HG02623 (cell line): ENCODE results near the gene NMUR2.

ENCODE experiments used
- ATAC-seq: cut with Tn5 transposase; IDR thresholded peaks from one replicate; pipeline ENCODE4 v1.9.1; 2021; ENCODE audit warnings: moderate library complexity; ENCODE audit not compliant: unreplicated experiment

NMUR2 gene

GRCh38 chr5:152405145-152405544, at the start of gene NMUR2:
NMUR2 (minus strand) TSS chr5:152405279; CDS start chr5:152405113, 166 bp downstream.
- ATAC-seq = no peak

- ATAC-seq = no peak
Measured at GRCh38 chr5:152443935-152444334, 38.9 kb upstream of the NMUR2 start.

- no peak for ATAC-seq
Measured at GRCh38 chr5:152439791-152440190, 34.7 kb upstream of the NMUR2 start.

- no peak for ATAC-seq
Measured at GRCh38 chr5:152437866-152438265, 32.8 kb upstream of the NMUR2 start.

- ATAC-seq = no peak
Measured at GRCh38 chr5:152427721-152428120, 22.6 kb upstream of the NMUR2 start.

- no peak for ATAC-seq
Measured at GRCh38 chr5:152425083-152425482, 20.0 kb upstream of the NMUR2 start.

- ATAC-seq = no peak
Measured at GRCh38 chr5:152424501-152424900, 19.4 kb upstream of the NMUR2 start.

- ATAC-seq = no peak
Measured at GRCh38 chr5:152422081-152422480, 17.0 kb upstream of the NMUR2 start.

- no peak for ATAC-seq
Measured at GRCh38 chr5:152412129-152412528, 7.0 kb upstream of the NMUR2 start.

- no peak for ATAC-seq
Measured at GRCh38 chr5:152406082-152406481, 1.0 kb upstream of the NMUR2 start.

- ATAC-seq = no peak
Measured at GRCh38 chr5:152404494-152404893, 585 bp downstream of the NMUR2 start.

GRCh38 chr5:152403046-152403445, 2.0 kb downstream of the NMUR2 start:
- ATAC-seq = no peak

GRCh38 chr5:152400846-152401245, 4.2 kb downstream of the NMUR2 start:
- no peak for ATAC-seq

- ATAC-seq = no peak
Measured at GRCh38 chr5:152397581-152397980, 7.5 kb downstream of the NMUR2 start.

- ATAC-seq = no peak
Measured at GRCh38 chr5:152393441-152393840, 11.6 kb downstream of the NMUR2 start.

GRCh38 chr5:152389208-152389849, 15.8 kb downstream of the NMUR2 start:
- no peak for ATAC-seq

GRCh38 chr5:152388610-152389009, 16.5 kb downstream of the NMUR2 start:
- no peak for ATAC-seq

GRCh38 chr5:152380415-152381123, 24.5 kb downstream of the NMUR2 start:
- no peak for ATAC-seq

- ATAC-seq = no peak
Measured at GRCh38 chr5:152379331-152379730, 25.7 kb downstream of the NMUR2 start.

- no peak for ATAC-seq
Measured at GRCh38 chr5:152378730-152379129, 26.3 kb downstream of the NMUR2 start.

GRCh38 chr5:152376886-152377285, 28.2 kb downstream of the NMUR2 start:
- ATAC-seq = no peak

GRCh38 chr5:152374711-152375275, 30.3 kb downstream of the NMUR2 start:
- no peak for ATAC-seq
